Spleen (tissue), 7 donors: ENCODE results near the gene GSG1L.

Experiments
- POLR2A ChIP-seq, 3 donors: fragments of 450-650 bp; IDR thresholded peaks; one replicate each; pipeline ENCODE4 v1.5.1; 2017; ENCODE audit warnings: antibody characterized with exemption in 3 of 3, mild to moderate bottlenecking in 1 of 3
- POLR2AphosphoS5 ChIP-seq, 3 donors: sonication (generic); formaldehyde crosslinking; IDR thresholded peaks; one replicate each; pipeline ENCODE4 v1.5.1; 2017; ENCODE audit warnings: antibody characterized with exemption in 3 of 3
- TF ChIP-seq, protein P1 (sequence below), 11 experiments: fragments of 200-600 bp in 7 of 11; fragments of 450-650 bp in 4 of 11; sonication (generic) in 4 of 11; IDR thresholded peaks in 8 of 11; conservative IDR thresholded peaks in 3 of 11; 1 replicate in 7 of 11; 2 replicates in 4 of 11; pipeline versions ENCODE4 v1.4.0 to v1.8.0; 2016 to 2021; ENCODE audit warnings: antibody characterized with exemption in 11 of 11, inconsistent platforms in 4 of 11, mild to moderate bottlenecking in 1 of 11
- donor health status: DM: no; HTN: no; CAD: no; lungs with moderate emphysema.
- donor health status: DM: no; HTN: no; CAD: no.
- donor health status: DM: no; HTN: no; CAD: no.

GRCh38 chr16:27899736-27900135 is 163.8 kb downstream of the GSG1L start:
- TF ChIP-seq, protein P1, sequence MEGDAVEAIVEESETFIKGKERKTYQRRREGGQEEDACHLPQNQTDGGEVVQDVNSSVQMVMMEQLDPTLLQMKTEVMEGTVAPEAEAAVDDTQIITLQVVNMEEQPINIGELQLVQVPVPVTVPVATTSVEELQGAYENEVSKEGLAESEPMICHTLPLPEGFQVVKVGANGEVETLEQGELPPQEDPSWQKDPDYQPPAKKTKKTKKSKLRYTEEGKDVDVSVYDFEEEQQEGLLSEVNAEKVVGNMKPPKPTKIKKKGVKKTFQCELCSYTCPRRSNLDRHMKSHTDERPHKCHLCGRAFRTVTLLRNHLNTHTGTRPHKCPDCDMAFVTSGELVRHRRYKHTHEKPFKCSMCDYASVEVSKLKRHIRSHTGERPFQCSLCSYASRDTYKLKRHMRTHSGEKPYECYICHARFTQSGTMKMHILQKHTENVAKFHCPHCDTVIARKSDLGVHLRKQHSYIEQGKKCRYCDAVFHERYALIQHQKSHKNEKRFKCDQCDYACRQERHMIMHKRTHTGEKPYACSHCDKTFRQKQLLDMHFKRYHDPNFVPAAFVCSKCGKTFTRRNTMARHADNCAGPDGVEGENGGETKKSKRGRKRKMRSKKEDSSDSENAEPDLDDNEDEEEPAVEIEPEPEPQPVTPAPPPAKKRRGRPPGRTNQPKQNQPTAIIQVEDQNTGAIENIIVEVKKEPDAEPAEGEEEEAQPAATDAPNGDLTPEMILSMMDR (IDR thresholded peaks at IDR 0.05 in 8 of 11, conservative IDR thresholded peaks at IDR 0.05 in 3 of 11): no peak
- TF ChIP-seq POLR2A (IDR thresholded peaks at IDR 0.05): no peak
- no peak for TF ChIP-seq POLR2AphosphoS5 (IDR thresholded peaks at IDR 0.05)
